IMR-90 (cell line): ENCODE data around the gene WDTC1. TPM values are rescaled to one million over a fixed set of nuclear protein-coding genes. Genes with fewer than 3 reads are reported as not detected.

Experiments
- ATAC-seq: fragments of 200-7000 bp; cut with Tn5 transposase; 2 replicates; pipeline ENCODE4 v1.9.1; 2020; ENCODE audit warnings: low read depth, mild to moderate bottlenecking, moderate library complexity
- BruUV-seq: library from RNA; stranded (reverse); fragments of 400-500 nt; replicated peaks from 2 replicates; lab custom pipeline; 2021; lab: Mats Ljungman, UMichigan
- CTCF ChIA-PET: fragments of 300-600 bp; formaldehyde crosslinking; extraction: SDS; loops from one replicate; lab custom pipeline; 2021; ENCODE audit warnings: antibody characterized with exemption; lab: Yijun Ruan, JAX
- POLR2A ChIA-PET: fragments of 300-600 bp; sonication (Branson Sonifier 250); formaldehyde crosslinking; loops from one replicate; lab custom pipeline; 2022; ENCODE audit warnings: antibody characterized with exemption; ENCODE audit not compliant: unreplicated experiment; lab: Charles Lee
- DNase-seq: peaks from one replicate; pipeline ENCODE4 v3.0.0; 2013
- H2AFZ ChIP-seq: replicated peaks from 2 replicates; pipeline ENCODE3; 2013; ENCODE audit warnings: low read length, mild to moderate bottlenecking; ENCODE audit not compliant: poor library complexity
- H2AK5ac ChIP-seq: 2 replicates; pipeline ENCODE4 v1.6.1; 2013; ENCODE audit warnings: low read depth, low read length, inconsistent platforms
- H2AK9ac ChIP-seq: replicated peaks from 2 replicates; pipeline ENCODE3; 2013; ENCODE audit warnings: mild to moderate bottlenecking, low read depth, low read length, moderate library complexity; ENCODE audit not compliant: poor library complexity
- H2BK120ac ChIP-seq: 2 replicates; pipeline ENCODE4 v1.6.1; 2013; ENCODE audit warnings: low read depth, low read length, inconsistent platforms
- H2BK15ac ChIP-seq: 3 replicates; pipeline ENCODE4 v1.6.1; 2013; ENCODE audit warnings: low read depth, low read length, inconsistent platforms
- H2BK20ac ChIP-seq: 2 replicates; pipeline ENCODE4 v1.6.1; 2013; ENCODE audit warnings: low read depth, mild to moderate bottlenecking, inconsistent platforms, low read length, moderate library complexity
- H2BK5ac ChIP-seq: 2 replicates; pipeline ENCODE4 v1.6.1; 2013; ENCODE audit warnings: mild to moderate bottlenecking, low read depth, low read length, inconsistent platforms; ENCODE audit not compliant: poor library complexity, severe bottlenecking
- H3K14ac ChIP-seq: replicated peaks from 2 replicates; pipeline ENCODE4 v1.6.1; 2013; ENCODE audit warnings: low read depth, low read length, inconsistent platforms
- H3K18ac ChIP-seq: 2 replicates; pipeline ENCODE4 v1.6.1; 2013; ENCODE audit warnings: low read depth, low read length, control low read depth
- H3K23ac ChIP-seq: 2 replicates; pipeline ENCODE4 v1.6.1; 2013; ENCODE audit warnings: low read depth, low read length, inconsistent platforms
- H3K27ac ChIP-seq: 2 replicates; pipeline ENCODE4 v1.5.1; 2013; ENCODE audit warnings: mild to moderate bottlenecking, control low read depth, low read length; ENCODE audit not compliant: insufficient read depth
- H3K27me3 ChIP-seq: 2 replicates; pipeline ENCODE4 v1.6.1; 2013; ENCODE audit warnings: low read length; ENCODE audit not compliant: control insufficient read depth, insufficient read depth
- H3K36me3 ChIP-seq: 2 replicates; pipeline ENCODE4 v1.6.1; 2013; ENCODE audit warnings: low read length, mixed read lengths; ENCODE audit not compliant: control insufficient read depth, insufficient read depth
- H3K4ac ChIP-seq: 2 replicates; pipeline ENCODE4 v1.6.1; 2013; ENCODE audit warnings: low read depth, low read length, inconsistent platforms
- H3K4me1 ChIP-seq: 2 replicates; pipeline ENCODE4 v1.6.1; 2013; ENCODE audit warnings: low read length, mixed read lengths; ENCODE audit not compliant: control insufficient read depth, insufficient read depth
- H3K4me2 ChIP-seq: 2 replicates; pipeline ENCODE4 v1.6.1; 2013; ENCODE audit warnings: low read depth, mild to moderate bottlenecking, control low read depth, low read length, moderate library complexity
- H3K4me3 ChIP-seq: 2 replicates; pipeline ENCODE4 v1.5.1; 2013; ENCODE audit warnings: low read depth, mild to moderate bottlenecking, control low read depth, low read length, moderate library complexity; ENCODE audit not compliant: insufficient read depth
- H3K56ac ChIP-seq: 2 replicates; pipeline ENCODE4 v1.6.1; 2013; ENCODE audit warnings: low read length, inconsistent platforms; ENCODE audit not compliant: insufficient read depth; ENCODE audit errors: extremely low read depth
- H3K79me1 ChIP-seq, 2 experiments: 2 replicates each; pipeline ENCODE4 v1.6.1; 2013; ENCODE audit warnings: low read length in 2 of 2, inconsistent platforms in 1 of 2, low read depth in 1 of 2
- H3K9ac ChIP-seq: 2 replicates; pipeline ENCODE4 v1.6.1; 2013; ENCODE audit warnings: low read depth, low read length, control low read depth
- H3K9me1 ChIP-seq: 2 replicates; pipeline ENCODE4 v1.6.1; 2013; ENCODE audit warnings: low read length, inconsistent platforms; ENCODE audit not compliant: insufficient read depth
- H3K9me3 ChIP-seq: 2 replicates; pipeline ENCODE4 v1.6.1; 2013; ENCODE audit warnings: low read length; ENCODE audit not compliant: control insufficient read depth, insufficient read depth
- H4K20me1 ChIP-seq: 2 replicates; pipeline ENCODE4 v1.6.1; 2013; ENCODE audit warnings: low read length, inconsistent platforms; ENCODE audit not compliant: insufficient read depth
- H4K5ac ChIP-seq: 2 replicates; pipeline ENCODE4 v1.6.1; 2013; ENCODE audit warnings: mild to moderate bottlenecking, low read depth, low read length, control low read depth
- H4K8ac ChIP-seq, 2 experiments: 2 replicates each; pipeline ENCODE4 v1.6.1; 2013; ENCODE audit warnings: low read depth in 2 of 2, low read length in 2 of 2, control low read depth in 1 of 2, inconsistent platforms in 1 of 2
- H4K91ac ChIP-seq: 2 replicates; pipeline ENCODE4 v1.6.1; 2013; ENCODE audit warnings: low read depth, low read length, inconsistent platforms; ENCODE audit not compliant: insufficient read depth
- BHLHE40 ChIP-seq: fragments of 150-350 bp; IDR thresholded peaks from 2 replicates; pipeline ENCODE4 v1.6.1; 2016; ENCODE audit warnings: mild to moderate bottlenecking, low read depth, low read length
- CEBPB ChIP-seq: IDR thresholded peaks from 2 replicates; pipeline ENCODE4 v1.6.1; 2012; ENCODE audit warnings: low read depth, low read length, improper control_type of control experiment
- CHD1 ChIP-seq: IDR thresholded peaks from 2 replicates; pipeline ENCODE4 v1.6.1; 2012; ENCODE audit warnings: low read depth, low read length, improper control_type of control experiment
- FOS ChIP-seq: fragments of 150-350 bp; IDR thresholded peaks from 2 replicates; pipeline ENCODE4 v1.6.1; 2016; ENCODE audit warnings: low read depth, low read length
- MAZ ChIP-seq: IDR thresholded peaks from 2 replicates; pipeline ENCODE4 v1.6.1; 2012; ENCODE audit warnings: low read depth, mild to moderate bottlenecking, low read length, improper control_type of control experiment, moderate library complexity, borderline replicate concordance
- MXI1 ChIP-seq: IDR thresholded peaks from 2 replicates; pipeline ENCODE4 v1.6.1; 2012; ENCODE audit warnings: low read depth, mild to moderate bottlenecking, low read length, moderate library complexity, borderline replicate concordance
- NFE2L2 ChIP-seq: fragments of 150-350 bp; IDR thresholded peaks from 2 replicates; pipeline ENCODE4 v1.6.1; 2016; ENCODE audit warnings: low read depth, mild to moderate bottlenecking, low read length
- POLR2A ChIP-seq: IDR thresholded peaks from 2 replicates; pipeline ENCODE4 v1.6.1; 2012; ENCODE audit warnings: mild to moderate bottlenecking, low read depth, low read length
- RAD21 ChIP-seq: IDR thresholded peaks from 2 replicates; pipeline ENCODE4 v1.6.1; 2012; ENCODE audit warnings: low read length, improper control_type of control experiment
- RCOR1 ChIP-seq: IDR thresholded peaks from 2 replicates; pipeline ENCODE4 v1.6.1; 2012; ENCODE audit warnings: mild to moderate bottlenecking, low read length, improper control_type of control experiment; ENCODE audit not compliant: insufficient replicate concordance
- RFX5 ChIP-seq: IDR thresholded peaks from 2 replicates; pipeline ENCODE4 v1.8.0; 2012; ENCODE audit warnings: low read depth, mild to moderate bottlenecking, low read length, moderate library complexity
- SMC3 ChIP-seq: fragments of 150-350 bp; IDR thresholded peaks from 2 replicates; pipeline ENCODE4 v1.6.1; 2016; ENCODE audit warnings: low read depth, mild to moderate bottlenecking, antibody characterized with exemption, low read length, moderate library complexity
- WGBS, 2 experiments: methylation state at CpG; one replicate each; pipeline versions ENCODE4 v1.1.5 to v1.1.7; 2013; ENCODE audit warnings: missing lambda C conversion rate in 2 of 2; ENCODE audit not compliant: insufficient read length in 1 of 2; ENCODE audit errors: extremely low coverage in 2 of 2; 5-methylcytosine and 5-hydroxymethylcytosine counted together
- dilution Hi-C: fragments of 300-500 bp; cut with HindIII; formaldehyde crosslinking; loops from one replicate; pipeline ENCODE4 v1.14.3; 2018; ENCODE audit warnings: low sequenced_read_pairs; ENCODE audit not compliant: unreplicated experiment
- in situ Hi-C: fragments of 300-500 bp; cut with MboI; formaldehyde crosslinking; loops from 3 replicates; pipeline ENCODE4 v1.14.3; 2019; ENCODE audit warnings: low sequenced_read_pairs, inconsistent platforms, mixed read lengths
- intact Hi-C: fragments of 100-400 bp; cut with micrococcal nuclease; formaldehyde crosslinking; loops from 2 replicates; pipeline ENCODE4 v1.10.0; 2022
- polyA plus RNA-seq, 3 experiments: library from polyadenylated mRNA; depleted of rRNA; stranded (reverse); fragments of >200 nt; gene quantifications; 2 replicates each; pipeline ENCODE4 v1.2.3, GENCODE V29; 2012; ENCODE audit warnings: low replicate concordance in 1 of 3
- total RNA-seq: library from RNA; depleted of rRNA; stranded (reverse); fragments of >200 nt; gene quantifications from 2 replicates; pipeline ENCODE4 v1.2.3, GENCODE V29; 2012
- TF ChIP-seq, protein P1 (sequence below): fragments of 150-350 bp; IDR thresholded peaks from 2 replicates; pipeline ENCODE4 v1.6.1; 2017; ENCODE audit warnings: mild to moderate bottlenecking, antibody characterized with exemption, low read length, low read depth
- TF ChIP-seq, protein P2 (sequence below): fragments of 150-350 bp; IDR thresholded peaks from 2 replicates; pipeline ENCODE4 v1.6.1; 2016; ENCODE audit warnings: low read depth, mild to moderate bottlenecking, low read length, moderate library complexity, borderline replicate concordance
- TF ChIP-seq, protein P3 (sequence below): conservative IDR thresholded peaks from 2 replicates; pipeline ENCODE4 v1.5.1; 2012; ENCODE audit warnings: mild to moderate bottlenecking, low read depth, low read length, improper control_type of control experiment

The WDTC1 gene
- total and polyA plus RNA-seq, 2 of the 4 experiments (the other 2 are of a cell fraction) = 9.9 to 15.2 TPM

DNA sequence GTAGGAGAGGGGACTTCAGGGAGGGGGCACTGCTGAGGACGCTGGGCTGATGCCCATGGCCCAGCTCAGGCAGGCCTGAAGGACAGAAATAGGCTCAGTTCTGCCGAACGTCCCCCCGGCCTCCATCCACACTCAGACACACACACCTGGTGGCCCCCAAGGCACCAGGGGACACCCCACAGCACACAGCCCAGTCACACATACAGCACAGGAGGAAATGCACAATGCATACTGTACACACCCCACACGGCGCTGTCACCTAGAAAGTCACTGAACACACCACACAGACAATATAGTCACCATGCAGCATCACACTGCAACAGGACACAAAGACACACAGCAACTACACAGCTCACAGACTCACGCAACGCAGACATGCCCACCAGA is 108.0 kb downstream of the WDTC1 start:
- no peak overlapping the region for H3K14ac ChIP-seq
- intact Hi-C loops = no loop called here
- whole genome bisulfite sequencing, 2 experiments = 90% methylated on average over 2 of the region's 8 CpGs; no CpG with 5 or more reads in 1 of the 2 experiments
- H3K4me2 ChIP-seq = no peak overlapping the region
- peaks cover 7% of the 10 kb centered on the region; the same call in 1 of the 2 replicates for H3K9me1 ChIP-seq
- H3K27me3 ChIP-seq = no peaks in the 10 kb centered on the region
- H3K56ac ChIP-seq = no peak overlapping the region
- BruUV-seq = no TSS peak
- H2BK15ac ChIP-seq = no peak overlapping the region; the same call in 2 of the 3 replicates
- in situ Hi-C loops = no loop called here
- H4K5ac ChIP-seq = no peak overlapping the region
- H4K8ac ChIP-seq = no peak overlapping the region
- POLR2A ChIA-PET = no interaction called here
- H3K4ac ChIP-seq = no peak overlapping the region
- CTCF ChIA-PET = interaction anchor here (0.5 kb wide), 1 partner anchor 24 kb away, joined by 3 read pairs; no protein-coding TSS in a partner anchor
- no peak overlapping the region for H4K91ac ChIP-seq
- H3K9ac ChIP-seq = no peak overlapping the region
- ATAC-seq (no peak), DNase-seq (no peak)
- 0 out of 2 replicates have a peak, but pooled peaks cover 3% of the 10 kb centered on the region for H3K36me3 ChIP-seq
- no peak overlapping the region for H2BK120ac ChIP-seq
- H2AK9ac ChIP-seq = peak overlapping the region; percentile 83
- H3K27ac ChIP-seq = no peak overlapping the region
- no peak overlapping the region for H3K4me3 ChIP-seq
- H2BK5ac ChIP-seq = no peak overlapping the region
- dilution Hi-C loops = no loop called here
- H4K20me1 ChIP-seq = no peaks in the 10 kb centered on the region
- no peaks in the 10 kb centered on the region for H3K79me1 ChIP-seq
- no peaks in the 10 kb centered on the region for H3K9me3 ChIP-seq
- peak overlapping the region; percentile 42; the same call in 1 of the 2 replicates for H2AK5ac ChIP-seq
- H2BK20ac ChIP-seq = no peak overlapping the region
- peak overlapping the region; percentile 39 for H2AFZ ChIP-seq
- peaks cover 15% of the 10 kb centered on the region for H3K4me1 ChIP-seq
- TF ChIP-seq, protein P1, sequence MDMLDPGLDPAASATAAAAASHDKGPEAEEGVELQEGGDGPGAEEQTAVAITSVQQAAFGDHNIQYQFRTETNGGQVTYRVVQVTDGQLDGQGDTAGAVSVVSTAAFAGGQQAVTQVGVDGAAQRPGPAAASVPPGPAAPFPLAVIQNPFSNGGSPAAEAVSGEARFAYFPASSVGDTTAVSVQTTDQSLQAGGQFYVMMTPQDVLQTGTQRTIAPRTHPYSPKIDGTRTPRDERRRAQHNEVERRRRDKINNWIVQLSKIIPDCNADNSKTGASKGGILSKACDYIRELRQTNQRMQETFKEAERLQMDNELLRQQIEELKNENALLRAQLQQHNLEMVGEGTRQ = no peak
- no peak for TF ChIP-seq CEBPB
- no peak for TF ChIP-seq POLR2A
- TF ChIP-seq, protein P2, sequence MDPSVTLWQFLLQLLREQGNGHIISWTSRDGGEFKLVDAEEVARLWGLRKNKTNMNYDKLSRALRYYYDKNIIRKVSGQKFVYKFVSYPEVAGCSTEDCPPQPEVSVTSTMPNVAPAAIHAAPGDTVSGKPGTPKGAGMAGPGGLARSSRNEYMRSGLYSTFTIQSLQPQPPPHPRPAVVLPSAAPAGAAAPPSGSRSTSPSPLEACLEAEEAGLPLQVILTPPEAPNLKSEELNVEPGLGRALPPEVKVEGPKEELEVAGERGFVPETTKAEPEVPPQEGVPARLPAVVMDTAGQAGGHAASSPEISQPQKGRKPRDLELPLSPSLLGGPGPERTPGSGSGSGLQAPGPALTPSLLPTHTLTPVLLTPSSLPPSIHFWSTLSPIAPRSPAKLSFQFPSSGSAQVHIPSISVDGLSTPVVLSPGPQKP = no peak
- no peak for TF ChIP-seq RCOR1
- no peak for TF ChIP-seq RAD21
- no peak for TF ChIP-seq SMC3
- no peak for TF ChIP-seq NFE2L2
- no peak for TF ChIP-seq MXI1
- no peak for TF ChIP-seq FOS
- TF ChIP-seq, protein P3, sequence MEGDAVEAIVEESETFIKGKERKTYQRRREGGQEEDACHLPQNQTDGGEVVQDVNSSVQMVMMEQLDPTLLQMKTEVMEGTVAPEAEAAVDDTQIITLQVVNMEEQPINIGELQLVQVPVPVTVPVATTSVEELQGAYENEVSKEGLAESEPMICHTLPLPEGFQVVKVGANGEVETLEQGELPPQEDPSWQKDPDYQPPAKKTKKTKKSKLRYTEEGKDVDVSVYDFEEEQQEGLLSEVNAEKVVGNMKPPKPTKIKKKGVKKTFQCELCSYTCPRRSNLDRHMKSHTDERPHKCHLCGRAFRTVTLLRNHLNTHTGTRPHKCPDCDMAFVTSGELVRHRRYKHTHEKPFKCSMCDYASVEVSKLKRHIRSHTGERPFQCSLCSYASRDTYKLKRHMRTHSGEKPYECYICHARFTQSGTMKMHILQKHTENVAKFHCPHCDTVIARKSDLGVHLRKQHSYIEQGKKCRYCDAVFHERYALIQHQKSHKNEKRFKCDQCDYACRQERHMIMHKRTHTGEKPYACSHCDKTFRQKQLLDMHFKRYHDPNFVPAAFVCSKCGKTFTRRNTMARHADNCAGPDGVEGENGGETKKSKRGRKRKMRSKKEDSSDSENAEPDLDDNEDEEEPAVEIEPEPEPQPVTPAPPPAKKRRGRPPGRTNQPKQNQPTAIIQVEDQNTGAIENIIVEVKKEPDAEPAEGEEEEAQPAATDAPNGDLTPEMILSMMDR = no peak
- TF ChIP-seq BHLHE40 = no peak
- TF ChIP-seq CHD1 = no peak
- TF ChIP-seq RFX5 = no peak
- TF ChIP-seq MAZ = no peak
- no peak overlapping the region for H3K23ac ChIP-seq
- H3K18ac ChIP-seq = no peak overlapping the region
